DMS53 treated with DMSO at 0.1 percent for 48 hours (cell line): ENCODE measurements around the gene HOXA11.
A peak's percentile ranks its signal among the peaks of the same experiment; 100 is the strongest.

Experiments
- DNase-seq: peaks from one replicate; lab custom pipeline; 2025; ENCODE audit not compliant: unreplicated experiment; lab: John Stamatoyannopoulos, UW

HOXA11 gene

GRCh38 chr7:27171325-27171636, 13.8 kb downstream of the HOXA11 start:
- no peak for DNase-seq

- DNase-seq, result no peak
These were observed 14.4 kb downstream of the HOXA11 start for GRCh38 chr7:27170426-27171324.

GRCh38 chr7:27169658-27170425, 15.2 kb downstream of the HOXA11 start:
- DNase-seq, result no peak

- no peak for DNase-seq
These were observed 16.6 kb downstream of the HOXA11 start for GRCh38 chr7:27168265-27168947.

GRCh38 chr7:27167916-27168264, 17.1 kb downstream of the HOXA11 start:
- no peak for DNase-seq

- no peak for DNase-seq
These were observed 18.2 kb downstream of the HOXA11 start for GRCh38 chr7:27166531-27167505.

GRCh38 chr7:27165996-27166530, 19.0 kb downstream of the HOXA11 start:
- DNase-seq, result no peak

- no peak for DNase-seq
These were observed 19.7 kb downstream of the HOXA11 start, which contains the start of gene HOXA9 for GRCh38 chr7:27165089-27165995. Gene HOXA9 (minus strand): TSS chr7:27165537. CDS start chr7:27165457, 80 bp downstream.

- DNase-seq, result no peak
These were observed 20.5 kb downstream of the HOXA11 start for GRCh38 chr7:27164367-27165088.

- no peak for DNase-seq
These were observed 21.0 kb downstream of the HOXA11 start for GRCh38 chr7:27164045-27164366.

- no peak for DNase-seq
These were observed 21.6 kb downstream of the HOXA11 start for GRCh38 chr7:27163288-27164044.

GRCh38 chr7:27162561-27163287, 22.3 kb downstream of the HOXA11 start:
- no peak for DNase-seq

GRCh38 chr7:27161721-27162560, 23.1 kb downstream of the HOXA11 start:
- DNase-seq, result no peak

GRCh38 chr7:27161214-27161720, 23.8 kb downstream of the HOXA11 start:
- no peak for DNase-seq

GRCh38 chr7:27160546-27161213, 24.4 kb downstream of the HOXA11 start:
- peak; percentile 70 for DNase-seq

- DNase-seq, result no peak
These were observed 24.9 kb downstream of the HOXA11 start for GRCh38 chr7:27160145-27160545.
